HG03139 (cell line): ENCODE measurements around the gene NADK2.

Experiments used
- ATAC-seq: cut with Tn5 transposase; IDR thresholded peaks from one replicate; pipeline ENCODE4 v1.9.1; 2021; ENCODE audit not compliant: unreplicated experiment

Gene NADK2

DNA sequence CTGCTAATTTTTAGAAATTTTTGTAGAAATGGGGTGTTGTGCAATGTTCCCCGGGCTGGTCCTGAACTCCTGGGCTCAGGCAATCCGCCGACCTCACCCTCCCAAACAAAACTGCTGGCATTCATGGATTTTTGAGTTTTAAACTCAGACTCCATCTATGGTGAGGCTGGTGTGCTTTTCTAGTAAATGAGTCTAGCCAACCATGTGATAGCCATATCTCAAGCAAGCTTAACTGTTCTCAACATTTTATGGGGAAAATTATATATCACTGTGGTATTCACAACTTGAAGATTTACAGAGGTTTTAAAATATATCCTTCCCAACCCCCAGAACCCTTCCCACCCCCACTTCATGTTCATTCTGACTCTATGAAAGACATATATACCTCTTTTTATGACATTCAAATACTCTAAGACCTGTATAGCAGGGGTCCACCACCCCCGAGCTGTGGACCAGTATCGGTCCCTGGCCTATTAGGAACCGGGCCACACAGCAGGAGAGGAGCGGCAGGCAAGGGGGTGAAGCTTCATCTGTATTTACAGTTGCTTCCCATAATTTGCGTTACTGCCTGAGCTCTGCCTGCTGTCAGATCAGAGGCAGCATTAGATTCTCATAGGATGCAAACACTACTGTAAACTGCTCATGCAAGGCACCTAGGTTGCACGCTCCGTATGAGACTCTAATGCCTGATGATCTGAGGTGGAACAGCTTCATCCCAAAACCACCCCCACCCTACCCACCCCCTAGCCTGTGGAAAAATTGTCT is 4.5 kb upstream of the NADK2 start:
- ATAC-seq: no peak

DNA sequence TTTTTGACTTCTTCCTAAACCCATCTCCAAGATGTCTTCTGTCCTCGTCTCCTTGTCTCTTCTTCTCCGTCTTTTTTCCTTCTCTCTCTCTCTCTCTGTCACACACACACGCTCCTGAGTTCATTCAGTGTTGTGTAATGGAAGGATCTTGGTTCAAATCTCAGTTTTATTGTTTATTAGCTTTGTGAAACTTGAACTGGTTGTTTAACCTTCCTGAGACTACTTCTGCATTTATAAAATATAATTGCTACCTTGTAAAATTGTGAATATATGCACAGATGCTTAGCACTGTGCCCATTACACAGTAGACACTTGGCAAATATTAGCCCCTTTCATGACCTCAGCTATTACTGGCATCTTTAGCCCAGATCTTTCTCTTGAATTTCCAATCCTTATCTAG is 2.4 kb upstream of the NADK2 start:
- no peak for ATAC-seq

DNA sequence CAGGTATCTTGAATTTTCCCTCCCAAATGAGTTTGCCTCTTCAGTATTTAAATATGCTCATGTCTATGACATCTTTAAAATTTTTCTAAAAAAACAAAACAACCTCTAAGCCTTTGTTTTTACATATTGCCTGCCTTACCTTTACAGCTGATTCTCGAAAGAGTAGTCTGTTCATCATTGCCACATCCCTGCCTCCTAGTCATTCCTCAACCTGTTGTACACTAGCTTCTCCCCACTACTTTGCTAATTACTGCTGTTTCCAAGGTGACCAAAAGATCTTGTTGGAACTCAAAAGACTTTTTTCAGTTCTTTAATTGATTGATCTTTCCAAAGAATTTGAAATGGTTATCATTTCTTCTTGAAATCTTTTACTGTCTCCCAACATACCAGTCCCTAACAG is 1.9 kb upstream of the NADK2 start:
- no peak for ATAC-seq

GRCh38 chr5:36242534-36243485 is 1.1 kb upstream of the NADK2 start:
- ATAC-seq: no peak

- ATAC-seq: peak; percentile 19
Observed at GRCh38 chr5:36240779-36241630, 720 bp downstream of the NADK2 start.

DNA sequence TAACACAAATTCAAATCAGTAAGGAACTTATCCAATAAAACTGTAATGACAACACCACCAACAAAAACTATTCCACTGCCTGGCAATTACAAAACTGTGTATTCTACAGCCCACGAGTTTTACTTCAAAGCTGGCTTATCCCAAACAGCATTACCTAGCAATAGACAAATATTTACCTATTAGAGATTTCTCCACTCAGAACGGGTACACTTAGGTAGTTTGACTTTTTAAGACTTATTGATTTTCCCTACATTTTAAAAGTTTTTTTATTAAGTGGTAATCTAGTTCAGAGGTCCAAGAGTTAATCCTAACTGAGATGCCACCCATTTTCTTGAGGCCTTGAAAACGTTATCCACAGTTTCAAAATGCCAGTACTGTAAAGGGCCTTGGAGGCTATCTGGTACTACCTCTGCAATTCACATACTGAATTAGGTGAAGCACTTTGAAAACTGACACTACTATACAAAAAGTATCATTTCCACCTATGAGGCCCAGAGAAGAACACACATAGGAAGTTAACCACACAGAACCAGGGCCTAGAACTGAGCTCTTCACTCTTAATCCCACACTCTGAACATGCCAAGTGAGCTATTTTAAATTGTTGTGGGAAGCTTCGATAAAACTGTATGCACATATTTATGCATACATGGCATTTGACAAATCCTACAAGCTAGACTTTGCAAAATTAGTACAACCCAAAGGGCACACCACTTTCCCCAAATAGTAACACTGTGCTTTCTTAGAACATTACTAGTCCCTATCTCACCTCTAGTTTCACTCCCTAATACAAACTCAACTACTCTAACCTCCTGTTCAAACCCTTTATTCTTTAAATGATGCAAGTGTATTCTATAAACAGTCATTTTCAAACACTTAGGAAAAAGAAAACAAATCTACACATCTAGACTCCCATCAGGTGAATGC is 2.1 kb downstream of the NADK2 start:
- ATAC-seq: no peak

DNA sequence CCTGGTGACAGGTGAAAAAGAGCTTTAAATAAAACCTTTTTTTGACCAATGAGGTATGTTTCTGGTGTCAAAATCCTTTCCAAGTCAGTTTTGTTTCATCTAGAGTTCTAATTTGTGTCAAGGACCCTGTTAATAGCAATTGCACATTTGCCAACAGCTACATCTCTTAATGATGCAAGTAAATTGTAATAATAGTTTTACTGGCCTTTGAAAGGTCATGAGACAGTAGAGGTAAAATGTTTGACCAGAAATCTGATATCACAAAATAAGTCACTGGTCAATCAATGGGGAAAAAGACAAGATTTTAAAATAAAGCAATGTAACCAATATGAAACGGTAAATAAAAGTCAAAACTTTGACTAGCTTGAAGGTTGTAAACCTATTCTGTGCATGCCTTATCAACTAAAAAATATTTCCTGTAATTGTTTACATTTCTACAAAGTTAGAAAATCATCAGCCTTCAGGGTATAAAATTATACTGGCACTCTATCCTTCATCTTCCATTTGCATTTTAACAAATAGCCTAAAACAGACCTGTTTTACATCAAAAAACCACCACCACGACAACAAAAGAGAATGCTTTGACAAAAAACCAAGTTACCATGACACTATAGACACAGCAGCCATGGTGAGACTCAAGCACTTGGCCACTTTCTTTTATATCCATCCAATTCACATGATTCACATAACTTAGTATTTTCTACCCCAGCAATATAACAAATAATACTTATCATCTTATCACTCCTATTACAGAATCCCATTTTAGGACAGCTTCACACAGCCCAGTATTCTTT is 3.0 kb downstream of the NADK2 start:
- no peak for ATAC-seq

DNA sequence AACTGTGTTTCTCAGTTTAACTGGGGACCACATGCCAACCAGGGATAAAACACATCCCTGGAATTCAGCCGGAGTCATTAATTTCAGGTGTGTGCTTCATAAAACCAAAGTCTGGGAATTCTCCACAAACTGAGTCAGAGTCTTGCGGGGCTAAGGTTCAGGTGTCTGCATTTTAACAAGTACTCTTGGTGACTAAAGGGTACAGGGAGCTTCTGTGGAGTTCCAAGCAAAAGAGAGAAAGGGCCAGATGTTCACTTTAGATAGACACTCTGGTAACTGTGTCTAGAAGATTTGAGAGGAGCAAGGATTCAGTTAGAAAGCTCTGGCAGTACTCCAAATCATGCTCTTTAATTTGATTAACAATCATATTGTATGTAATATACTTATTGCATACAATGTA is 4.0 kb downstream of the NADK2 start:
- no peak for ATAC-seq

GRCh38 chr5:36236801-36237200 is 4.9 kb downstream of the NADK2 start:
- ATAC-seq: no peak

DNA sequence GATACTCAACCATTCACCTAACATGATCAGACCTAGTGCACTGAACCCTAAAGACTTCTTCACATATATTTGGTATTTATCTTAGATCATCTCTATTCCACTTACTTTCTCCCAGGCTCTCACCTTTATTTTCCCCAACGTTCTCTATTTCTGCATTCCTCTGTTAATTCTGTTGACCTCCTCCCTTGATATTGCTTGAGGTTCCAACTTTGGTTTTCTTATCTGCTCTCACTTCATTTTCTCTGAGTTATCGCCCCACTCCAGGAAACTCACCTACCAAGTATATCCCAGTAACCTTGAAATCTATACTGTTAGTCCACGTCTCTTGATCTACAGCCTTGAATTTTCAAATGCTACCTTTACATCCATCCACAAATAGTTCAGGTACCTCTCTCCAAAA is 9.2 kb downstream of the NADK2 start:
- ATAC-seq: no peak

DNA sequence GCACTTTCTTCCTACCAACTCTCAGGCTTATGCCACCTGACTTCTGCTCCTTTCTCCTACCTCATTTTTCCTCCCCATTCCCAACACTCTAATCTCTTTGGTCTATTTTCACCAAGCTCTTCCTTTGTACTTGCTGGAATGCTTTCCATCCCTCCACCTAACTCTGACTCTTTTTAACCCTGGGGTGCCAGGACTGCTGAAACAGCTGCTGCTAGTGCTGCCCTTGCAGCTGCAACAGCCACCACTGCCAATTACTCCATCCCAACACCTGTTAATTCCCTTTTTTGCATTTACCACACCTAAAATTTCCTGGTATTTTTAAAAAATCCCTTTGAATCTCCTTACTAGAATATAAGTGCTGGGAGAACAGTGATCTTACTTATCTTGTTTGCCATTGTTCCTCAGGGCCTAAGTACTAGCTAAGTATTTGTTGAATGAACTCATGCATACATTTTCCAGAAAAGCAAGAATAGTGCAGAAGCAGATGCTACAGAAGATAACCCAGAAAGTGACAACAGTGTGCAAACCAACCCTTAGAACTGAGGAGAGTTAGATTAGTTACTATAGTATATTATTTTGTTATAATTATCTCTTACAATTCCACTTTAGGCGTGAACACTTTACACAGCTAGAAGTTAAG is 11.5 kb downstream of the NADK2 start:
- no peak for ATAC-seq

DNA sequence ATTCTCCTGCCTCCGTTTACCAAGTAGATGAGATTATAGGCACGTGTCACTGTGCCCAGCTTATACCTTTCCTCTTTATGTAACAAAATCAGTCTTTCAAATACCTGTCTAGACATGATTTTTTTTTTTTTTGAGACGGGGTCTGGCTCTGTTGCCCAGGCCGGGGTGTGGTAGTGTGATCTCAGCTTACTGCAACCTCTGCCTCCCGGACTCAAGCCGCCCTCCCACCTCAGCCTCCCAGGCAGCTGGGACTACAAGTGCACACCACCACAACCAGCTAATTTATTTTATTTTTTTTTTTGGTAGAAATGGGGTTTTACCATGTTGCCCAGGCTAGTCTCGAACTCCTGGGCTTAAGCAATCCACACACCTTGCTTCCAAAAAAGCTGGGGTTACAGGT is 13.2 kb downstream of the NADK2 start:
- no peak for ATAC-seq

- ATAC-seq: no peak
Observed at GRCh38 chr5:36227046-36227445, 14.7 kb downstream of the NADK2 start.

DNA sequence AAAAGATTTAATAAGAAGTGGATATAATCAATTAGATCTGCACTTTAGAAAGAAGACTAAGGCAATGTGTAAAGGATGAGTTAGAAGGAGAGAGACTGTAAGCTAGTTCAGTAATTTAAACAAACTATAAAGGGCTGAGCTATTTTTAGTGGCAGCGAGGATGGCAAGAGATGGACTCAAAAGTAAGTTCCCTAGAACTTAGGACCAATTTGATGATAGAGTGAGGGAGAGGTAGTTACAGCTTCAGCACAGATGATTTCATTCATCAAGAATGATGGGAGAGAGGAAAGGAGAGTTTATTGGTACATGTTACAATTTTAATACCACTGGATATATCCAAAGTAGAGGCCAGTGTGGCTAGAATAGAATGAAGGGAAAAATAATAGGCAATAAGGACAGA is 19.1 kb downstream of the NADK2 start:
- ATAC-seq: no peak

- no peak for ATAC-seq
Observed at GRCh38 chr5:36217988-36218387, 23.7 kb downstream of the NADK2 start.

- ATAC-seq: no peak
Observed at GRCh38 chr5:36217567-36217966, 24.2 kb downstream of the NADK2 start.

- ATAC-seq: no peak
Observed at GRCh38 chr5:36215910-36216309, 25.8 kb downstream of the NADK2 start.

DNA sequence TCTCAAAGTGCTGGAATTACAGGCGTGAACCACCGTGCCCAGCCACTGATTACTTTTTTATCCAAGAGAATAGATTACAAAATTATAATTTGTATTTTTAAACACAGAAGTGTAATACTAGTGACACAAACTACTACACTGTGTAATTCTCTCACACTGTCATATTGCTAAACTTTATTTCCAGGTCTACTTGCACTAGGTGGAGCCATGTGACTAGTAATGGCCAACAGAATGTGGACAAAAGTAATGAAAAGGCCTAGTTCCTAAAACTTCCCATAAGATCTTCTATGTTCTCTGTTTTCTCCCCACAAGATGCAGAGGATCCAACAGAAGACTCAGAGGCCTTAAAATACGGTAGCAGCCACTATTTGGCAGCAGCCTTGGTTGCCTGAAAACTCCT is 27.3 kb downstream of the NADK2 start:
- ATAC-seq: no peak

DNA sequence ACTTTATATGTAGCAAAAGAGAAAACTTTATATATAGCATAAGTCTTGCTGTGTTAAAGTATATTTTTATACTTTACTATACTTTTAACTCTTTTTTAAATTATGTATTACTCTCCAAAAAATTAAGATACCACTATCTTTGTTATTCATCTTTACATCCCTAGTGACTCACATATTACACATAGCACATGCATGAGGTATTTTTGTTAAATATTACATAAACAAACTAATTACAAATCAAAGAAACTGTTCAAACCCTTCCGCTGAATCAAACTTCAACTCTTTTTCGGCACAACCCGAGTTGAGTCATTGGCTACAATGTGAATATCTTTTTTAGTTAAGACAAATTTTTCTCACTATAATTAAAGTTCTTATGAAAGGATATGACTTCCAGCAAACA is 32.1 kb downstream of the NADK2 start:
- ATAC-seq: no peak
